HFFc6 (cell line): ENCODE data around the gene EXD1. TPM values are rescaled to one million over a fixed set of nuclear protein-coding genes. Genes with fewer than 3 reads are reported as not detected.
"Not testable (repeated sequence)": the region's sequence is repeated elsewhere in the genome, so short reads cannot be mapped to it uniquely, and the experiment has no call there.

ENCODE experiments used
- DNase-seq: peaks from one replicate; pipeline ENCODE4 v3.0.0-alpha.2; 2018
- H3K27ac Mint-ChIP-seq: 2 replicates; pipeline ENCODE4 v1.8.0; 2020; ENCODE audit warnings: mild to moderate bottlenecking, mixed read lengths
- H3K27me3 Mint-ChIP-seq: 2 replicates; pipeline ENCODE4 v1.8.0; 2021; ENCODE audit warnings: mild to moderate bottlenecking, moderate library complexity, mixed read lengths; ENCODE audit not compliant: insufficient read depth
- H3K36me3 Mint-ChIP-seq: 2 replicates; pipeline ENCODE4 v1.8.0; 2021; ENCODE audit warnings: low read depth, mixed read lengths
- H3K4me1 Mint-ChIP-seq: 2 replicates; pipeline ENCODE4 v1.8.0; 2020; ENCODE audit warnings: low read depth, mixed read lengths
- H3K4me3 Mint-ChIP-seq: 2 replicates; pipeline ENCODE4 v1.8.0; 2020; ENCODE audit warnings: mild to moderate bottlenecking, moderate library complexity, mixed read lengths
- H3K9me3 Mint-ChIP-seq: 2 replicates; pipeline ENCODE4 v1.8.0; 2020; ENCODE audit warnings: mild to moderate bottlenecking, mixed read lengths
- total RNA-seq, 6 experiments: library from RNA; stranded (reverse); fragmentation: NEBNext Ultra II Directional; extraction: Animal tissue kit (Norgen Biotek cat#: 25700); gene quantifications; 2 replicates in 1 of 6; 3 replicates in 5 of 6; pipeline ENCODE4 v1.2.3, GENCODE V29; 2021
- TF ChIP-seq, protein P1 (sequence below): fragments of 200-600 bp; sonication (generic); IDR thresholded peaks from 2 replicates; pipeline ENCODE4 v1.5.0; 2021; ENCODE audit warnings: antibody characterized with exemption, mild to moderate bottlenecking

Gene EXD1
- total RNA-seq, 6 experiments from 2014 or later, result not detected

- Mint-ChIP-seq H3K9me3 (no peaks in the 10 kb centered on the region), H3K36me3 (peaks cover 9% of the 10 kb centered on the region), H3K27ac (no peak overlapping the region), H3K4me3 (no peak overlapping the region), H3K4me1 (peaks cover 3% of the 10 kb centered on the region; the same call in 1 of the 2 replicates), H3K27me3 (no peaks in the 10 kb centered on the region; the same call in 1 of the 2 replicates)
- TF ChIP-seq, protein P1, sequence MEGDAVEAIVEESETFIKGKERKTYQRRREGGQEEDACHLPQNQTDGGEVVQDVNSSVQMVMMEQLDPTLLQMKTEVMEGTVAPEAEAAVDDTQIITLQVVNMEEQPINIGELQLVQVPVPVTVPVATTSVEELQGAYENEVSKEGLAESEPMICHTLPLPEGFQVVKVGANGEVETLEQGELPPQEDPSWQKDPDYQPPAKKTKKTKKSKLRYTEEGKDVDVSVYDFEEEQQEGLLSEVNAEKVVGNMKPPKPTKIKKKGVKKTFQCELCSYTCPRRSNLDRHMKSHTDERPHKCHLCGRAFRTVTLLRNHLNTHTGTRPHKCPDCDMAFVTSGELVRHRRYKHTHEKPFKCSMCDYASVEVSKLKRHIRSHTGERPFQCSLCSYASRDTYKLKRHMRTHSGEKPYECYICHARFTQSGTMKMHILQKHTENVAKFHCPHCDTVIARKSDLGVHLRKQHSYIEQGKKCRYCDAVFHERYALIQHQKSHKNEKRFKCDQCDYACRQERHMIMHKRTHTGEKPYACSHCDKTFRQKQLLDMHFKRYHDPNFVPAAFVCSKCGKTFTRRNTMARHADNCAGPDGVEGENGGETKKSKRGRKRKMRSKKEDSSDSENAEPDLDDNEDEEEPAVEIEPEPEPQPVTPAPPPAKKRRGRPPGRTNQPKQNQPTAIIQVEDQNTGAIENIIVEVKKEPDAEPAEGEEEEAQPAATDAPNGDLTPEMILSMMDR, result no peak
- DNase-seq, result no peak
These were observed 33.4 kb upstream of the EXD1 start for GRCh38 chr15:41263891-41264351.

DNA sequence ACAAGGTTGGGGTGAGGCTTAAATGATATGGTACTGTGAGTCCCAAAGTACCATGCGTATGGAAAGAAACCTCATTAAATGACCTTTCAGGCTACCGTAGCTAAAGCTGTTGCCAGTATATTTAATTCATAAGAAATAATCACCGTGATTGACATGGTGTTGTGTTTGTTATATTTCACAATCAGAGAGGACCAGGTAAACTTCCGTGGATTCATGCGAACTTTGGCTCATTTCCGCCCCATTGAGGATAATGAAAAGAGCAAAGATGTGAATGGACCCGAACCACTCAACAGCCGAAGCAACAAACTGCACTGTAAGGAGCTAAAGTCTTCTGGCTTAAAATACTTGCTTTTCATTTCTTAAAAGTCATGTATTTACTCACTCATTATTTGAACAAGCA lies 32.0 kb upstream of the EXD1 start:
- Mint-ChIP-seq H3K27ac (no peak overlapping the region), H3K36me3 (peaks cover 9% of the 10 kb centered on the region), H3K27me3 (no peaks in the 10 kb centered on the region), H3K9me3 (no peaks in the 10 kb centered on the region), H3K4me1 (peaks cover 8% of the 10 kb centered on the region; the same call in 1 of the 2 replicates), H3K4me3 (no peak overlapping the region)
- DNase-seq, result no peak
- TF ChIP-seq, protein P1, result no peak

DNA sequence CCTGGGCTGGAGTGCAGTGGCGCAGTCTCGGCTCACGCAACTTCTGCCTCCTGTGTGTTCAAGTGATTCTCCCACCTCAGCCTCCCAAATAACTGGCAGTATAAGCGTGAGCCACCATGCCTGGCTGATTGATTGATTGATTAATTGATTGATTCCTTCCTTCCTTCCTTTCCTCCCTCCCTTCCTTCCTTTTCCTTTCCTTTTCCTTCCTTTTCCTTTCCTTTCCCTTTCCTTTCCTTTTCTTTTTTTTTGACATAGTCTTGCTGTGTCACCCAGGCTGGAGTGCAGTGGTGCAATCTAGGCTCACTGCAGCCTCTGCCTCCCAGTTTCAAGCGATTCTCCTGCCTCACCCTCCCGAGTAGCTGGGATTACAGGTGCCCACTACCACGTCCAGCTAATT lies 30.4 kb upstream of the EXD1 start:
- not testable (repeated sequence) for DNase-seq, H3K4me3 Mint-ChIP-seq, H3K27me3 Mint-ChIP-seq, H3K36me3 Mint-ChIP-seq, H3K27ac Mint-ChIP-seq, H3K9me3 Mint-ChIP-seq
- H3K4me1 Mint-ChIP-seq, result peaks cover 14% of the 10 kb centered on the region

DNA sequence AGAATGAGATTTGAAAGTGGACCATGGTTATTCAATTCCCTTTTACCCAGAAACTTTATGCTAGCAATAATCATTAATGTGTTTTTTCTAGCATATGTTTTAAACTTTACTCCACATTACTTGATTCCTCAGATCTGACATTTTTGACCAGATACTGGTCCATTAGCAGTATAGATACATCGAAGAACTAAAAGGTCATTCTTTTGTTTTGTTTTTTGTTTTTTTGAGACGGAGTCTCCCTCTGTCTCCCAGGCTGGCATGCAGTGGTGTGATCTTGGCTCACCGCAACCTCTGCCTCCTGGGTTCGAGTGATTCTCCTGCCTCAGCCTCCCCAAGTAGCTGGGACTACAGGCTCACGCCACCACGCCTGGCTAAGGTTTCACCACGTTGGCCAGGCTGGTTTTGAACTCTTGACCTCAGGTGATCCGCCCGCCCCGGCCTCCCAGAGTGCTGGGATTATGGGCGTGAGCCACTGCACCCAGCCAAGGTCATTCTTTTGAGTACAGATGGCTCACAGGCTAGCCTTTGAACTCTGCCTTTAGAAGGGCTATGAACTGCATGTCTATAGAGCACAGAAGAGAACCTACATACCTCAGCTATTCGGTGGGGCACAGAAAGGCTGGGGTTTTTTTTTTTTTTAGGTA lies 29.1 kb upstream of the EXD1 start:
- Mint-ChIP-seq H3K36me3 (peaks cover 4% of the 10 kb centered on the region; the same call in 1 of the 2 replicates), H3K27ac (no peak overlapping the region), H3K4me3 (no peak overlapping the region), H3K4me1 (peaks cover 14% of the 10 kb centered on the region), H3K9me3 (no peaks in the 10 kb centered on the region), H3K27me3 (no peaks in the 10 kb centered on the region)
- no peak for DNase-seq
- TF ChIP-seq, protein P1, result no peak

GRCh38 chr15:41258750-41259471 lies 28.4 kb upstream of the EXD1 start:
- TF ChIP-seq, protein P1, result no peak
- Mint-ChIP-seq H3K27me3 (no peaks in the 10 kb centered on the region), H3K4me1 (peaks cover 14% of the 10 kb centered on the region), H3K4me3 (no peak overlapping the region), H3K9me3 (no peaks in the 10 kb centered on the region), H3K27ac (no peak overlapping the region; the same call in 1 of the 2 replicates), H3K36me3 (peaks cover 11% of the 10 kb centered on the region)
- no peak for DNase-seq

GRCh38 chr15:41256577-41257038 lies 26.1 kb upstream of the EXD1 start:
- Mint-ChIP-seq H3K4me3 (no peak overlapping the region), H3K9me3 (no peaks in the 10 kb centered on the region), H3K27me3 (no peaks in the 10 kb centered on the region), H3K27ac (no peak overlapping the region), H3K4me1 (peaks cover 14% of the 10 kb centered on the region), H3K36me3 (peaks cover 14% of the 10 kb centered on the region)
- no peak for DNase-seq
- TF ChIP-seq, protein P1, result no peak
